HG03159 (cell line): ENCODE measurements around the gene B4GALNT1.
"Not testable (repeated sequence)": the region's sequence is repeated elsewhere in the genome, so short reads cannot be mapped to it uniquely, and the experiment has no call there.

Experiments used
- ATAC-seq: cut with Tn5 transposase; IDR thresholded peaks from one replicate; pipeline ENCODE4 v1.9.1; 2021; ENCODE audit warnings: mild to moderate bottlenecking, moderate library complexity; ENCODE audit not compliant: unreplicated experiment

The B4GALNT1 gene

GRCh38 chr12:57621497-57622292, 11.3 kb downstream of the B4GALNT1 start:
- peak; percentile 55 for ATAC-seq

- no peak for ATAC-seq
Measured at GRCh38 chr12:57620936-57621496, 12.0 kb downstream of the B4GALNT1 start.

- no peak for ATAC-seq
Measured at GRCh38 chr12:57620245-57620935, 12.6 kb downstream of the B4GALNT1 start.

DNA sequence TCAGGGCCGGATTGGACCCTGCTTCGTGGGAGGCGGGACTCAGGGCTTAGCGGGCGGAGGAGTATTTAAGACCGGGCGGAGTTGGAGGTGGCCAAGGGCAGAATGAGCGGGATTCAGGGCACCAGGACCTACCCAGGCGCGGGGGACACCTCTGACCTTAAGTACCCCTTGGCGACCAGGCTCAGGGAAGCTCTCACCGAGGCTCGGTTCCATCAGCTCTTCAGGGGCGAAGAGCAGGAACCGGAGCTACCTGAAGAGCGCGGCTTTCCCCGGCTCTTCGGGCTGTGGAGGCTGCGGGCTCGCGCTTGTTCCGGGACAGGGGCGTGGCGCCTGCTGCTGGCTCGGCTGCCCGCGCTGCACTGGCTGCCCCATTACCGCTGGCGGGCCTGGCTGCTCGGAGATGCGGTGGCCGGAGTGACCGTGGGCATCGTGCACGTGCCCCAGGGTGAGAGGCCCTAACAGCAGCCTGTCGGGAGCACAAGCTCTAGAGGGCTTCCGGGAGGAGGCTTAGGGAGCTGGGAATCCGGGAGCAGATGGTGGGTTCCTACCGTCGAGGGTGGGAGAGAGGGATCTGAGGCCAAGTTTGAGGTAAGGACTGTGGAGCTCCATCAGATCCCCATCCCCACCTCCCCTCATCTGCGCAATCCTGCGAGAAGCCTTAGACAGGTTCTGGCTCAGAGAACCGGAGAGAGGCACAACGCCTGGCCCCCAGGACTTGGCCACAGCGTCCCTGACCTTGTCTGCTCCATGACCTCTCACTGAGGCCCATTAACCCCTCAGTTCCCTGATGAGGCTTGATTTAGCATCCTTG, 13.4 kb downstream of the B4GALNT1 start:
- ATAC-seq: no peak

DNA sequence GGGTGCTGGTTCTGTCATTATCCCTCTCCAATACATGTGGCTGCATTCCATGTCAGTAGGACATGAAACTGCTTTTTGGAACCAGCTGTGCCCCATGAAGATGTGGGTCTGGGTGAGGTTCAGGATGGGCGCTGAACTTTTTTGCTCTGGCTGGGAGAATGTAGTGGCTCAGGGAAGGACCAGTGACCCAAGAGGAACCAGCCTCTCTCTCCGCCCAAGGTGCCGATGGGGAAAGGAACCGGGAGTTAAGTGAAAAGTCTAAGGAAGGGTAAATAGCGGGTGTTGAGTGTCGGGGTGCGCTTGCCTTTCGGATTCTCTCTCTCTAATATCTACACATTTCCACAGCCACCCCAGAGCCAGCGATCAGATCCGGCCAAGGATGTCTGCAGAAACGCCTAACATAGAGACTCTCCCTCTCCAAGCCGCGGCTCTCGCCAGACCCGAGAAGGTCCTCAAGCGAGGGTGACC, 14.0 kb downstream of the B4GALNT1 start:
- no peak for ATAC-seq

DNA sequence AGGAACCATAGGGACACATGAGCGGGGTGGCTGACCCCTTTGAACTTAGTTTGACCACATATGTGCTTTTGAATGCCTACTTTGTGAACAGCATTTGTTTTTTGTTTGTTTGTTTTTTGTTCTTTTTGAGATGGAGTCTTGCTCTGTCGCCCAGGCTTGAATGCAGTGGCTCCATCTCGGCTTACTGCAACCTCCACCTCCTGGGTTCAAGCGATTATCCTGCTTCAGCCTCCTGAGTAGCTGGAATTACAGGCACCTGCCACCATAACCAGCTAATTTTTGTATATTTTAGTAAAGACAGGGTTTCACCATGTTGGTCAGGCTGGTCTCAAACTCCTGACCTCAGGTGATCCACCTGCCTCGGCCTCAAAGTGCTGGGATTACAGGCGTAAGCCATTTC, 14.6 kb downstream of the B4GALNT1 start:
- ATAC-seq: not testable (repeated sequence)

- ATAC-seq: no peak
Measured at GRCh38 chr12:57617942-57618341, 15.1 kb downstream of the B4GALNT1 start.

DNA sequence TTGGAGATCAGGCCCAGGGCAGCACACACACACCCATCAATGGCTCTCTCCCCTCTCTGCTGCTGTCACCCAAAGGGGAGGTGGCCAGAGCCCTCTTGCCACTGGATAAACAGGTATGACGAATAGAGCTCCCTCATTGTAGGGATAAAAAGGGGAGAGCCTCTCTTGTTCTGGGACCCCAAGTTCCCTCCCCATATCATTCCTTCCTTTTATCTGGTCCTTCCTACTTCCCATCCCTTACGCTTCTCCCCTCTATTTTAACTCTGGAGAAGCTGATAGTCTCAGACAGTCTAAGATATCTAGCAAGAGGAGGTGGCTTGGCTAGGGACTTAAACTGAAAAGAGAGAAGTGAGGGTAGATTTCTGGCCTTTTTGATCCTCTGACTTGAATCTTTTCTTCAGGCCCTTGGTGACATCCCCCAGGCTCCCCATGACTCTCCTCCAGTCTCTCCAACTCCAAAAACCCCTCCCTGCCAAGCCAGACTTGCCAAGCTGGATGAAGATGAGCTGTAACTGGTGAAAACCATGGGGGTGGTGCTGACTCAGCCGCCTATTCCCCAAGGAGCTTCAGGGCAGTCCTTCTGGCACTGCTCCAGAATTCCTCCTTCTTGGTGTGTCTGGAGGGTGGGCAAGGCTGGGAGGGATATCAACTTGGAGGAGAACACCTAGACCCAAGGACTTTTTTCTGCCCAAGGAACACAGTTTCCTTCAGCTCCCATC, 16.5 kb downstream of the B4GALNT1 start:
- ATAC-seq: no peak

GRCh38 chr12:57615637-57616036, 17.4 kb downstream of the B4GALNT1 start:
- ATAC-seq: no peak

DNA sequence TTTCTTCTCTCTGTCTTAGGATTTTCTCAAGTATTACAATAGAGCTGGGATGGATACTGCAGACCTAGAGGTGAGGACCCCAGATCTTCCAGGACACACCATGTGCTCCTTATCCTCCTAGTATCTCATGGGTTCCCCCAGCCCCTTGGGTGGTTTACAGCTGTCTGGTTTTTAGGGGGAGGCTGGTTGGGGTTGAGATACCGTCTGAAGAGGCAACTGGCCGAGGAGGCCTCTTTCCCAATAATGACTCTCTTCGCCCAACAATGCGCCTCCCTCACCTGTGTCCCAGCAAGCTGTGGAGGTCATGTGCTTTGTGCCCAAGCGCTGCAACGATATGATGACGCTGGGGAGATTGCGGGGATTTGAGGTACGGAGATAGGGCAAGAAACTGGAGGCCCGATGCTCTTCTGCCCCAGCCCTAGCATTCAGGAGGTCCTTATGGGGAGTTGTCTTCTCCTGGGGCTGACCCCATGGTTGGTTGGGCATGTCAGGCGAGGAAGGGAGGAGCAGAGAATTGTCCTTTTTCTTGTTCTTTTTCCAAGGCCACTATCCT, 18.0 kb downstream of the B4GALNT1 start:
- ATAC-seq: no peak

DNA sequence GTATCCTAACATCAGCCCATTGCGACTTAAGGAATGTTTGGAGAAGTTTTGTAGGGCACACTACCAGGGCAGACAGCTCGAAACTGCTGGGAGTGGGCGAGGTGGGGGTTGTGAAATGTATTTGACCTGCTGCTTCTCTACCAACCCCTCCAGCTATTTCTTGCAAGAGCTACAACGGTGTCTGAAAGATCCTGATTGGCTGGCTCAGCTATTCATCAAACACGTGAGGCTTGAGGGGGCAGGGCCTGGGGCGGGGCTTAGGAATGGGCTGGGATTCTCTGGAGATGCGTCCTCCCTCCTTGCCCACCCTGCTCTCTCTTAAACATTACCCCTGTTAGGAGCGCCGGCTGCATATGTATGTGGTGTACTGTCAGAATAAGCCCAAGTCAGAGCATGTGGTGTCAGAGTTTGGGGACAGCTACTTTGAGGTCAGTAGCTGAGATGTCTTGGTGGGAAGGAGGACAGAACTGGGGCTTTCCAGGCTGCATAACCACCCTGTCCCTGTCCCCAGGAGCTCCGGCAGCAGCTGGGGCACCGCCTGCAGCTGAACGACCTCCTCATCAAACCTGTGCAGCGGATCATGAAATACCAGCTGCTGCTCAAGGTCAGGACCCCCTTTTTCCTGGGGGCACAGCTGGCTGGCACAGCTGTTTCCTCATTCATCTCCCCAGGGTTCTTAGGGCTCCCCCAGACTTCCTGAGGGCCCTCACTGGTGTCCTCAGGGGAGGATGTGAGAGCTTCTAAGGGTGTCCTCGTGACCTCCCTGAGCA, 18.6 kb downstream of the B4GALNT1 start:
- peak; percentile 61 for ATAC-seq

DNA sequence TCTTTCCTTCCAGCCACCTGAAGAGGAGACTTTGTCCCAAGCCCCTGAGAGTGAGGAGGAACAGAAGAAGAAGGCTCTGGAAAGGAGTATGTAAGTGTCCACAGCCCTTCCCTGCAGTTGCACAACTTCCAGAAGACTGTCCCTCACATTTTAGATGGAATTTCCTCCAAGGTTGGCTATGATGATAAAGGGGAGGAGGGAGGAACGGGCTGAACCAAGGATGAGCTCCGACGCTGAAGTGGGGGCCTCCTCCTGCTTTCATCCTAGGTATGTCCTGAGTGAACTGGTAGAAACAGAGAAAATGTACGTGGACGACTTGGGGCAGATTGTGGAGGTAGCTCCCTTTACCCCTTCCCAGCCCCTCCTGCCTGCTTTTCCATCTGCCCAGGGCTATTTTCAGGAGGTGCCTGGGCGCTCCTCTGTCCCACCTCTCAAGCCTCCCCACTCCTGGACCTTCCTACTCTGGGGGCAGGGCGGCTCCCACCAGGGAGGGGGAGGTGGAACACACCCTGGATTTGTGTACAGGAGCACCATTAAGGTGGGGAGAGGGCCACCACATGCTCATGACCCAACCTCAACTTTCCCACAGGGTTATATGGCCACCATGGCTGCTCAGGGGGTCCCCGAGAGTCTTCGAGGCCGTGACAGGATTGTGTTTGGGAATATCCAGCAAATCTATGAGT, 19.4 kb downstream of the B4GALNT1 start:
- ATAC-seq: no peak

- ATAC-seq: no peak
Measured at GRCh38 chr12:57612711-57613426, 20.1 kb downstream of the B4GALNT1 start.

DNA sequence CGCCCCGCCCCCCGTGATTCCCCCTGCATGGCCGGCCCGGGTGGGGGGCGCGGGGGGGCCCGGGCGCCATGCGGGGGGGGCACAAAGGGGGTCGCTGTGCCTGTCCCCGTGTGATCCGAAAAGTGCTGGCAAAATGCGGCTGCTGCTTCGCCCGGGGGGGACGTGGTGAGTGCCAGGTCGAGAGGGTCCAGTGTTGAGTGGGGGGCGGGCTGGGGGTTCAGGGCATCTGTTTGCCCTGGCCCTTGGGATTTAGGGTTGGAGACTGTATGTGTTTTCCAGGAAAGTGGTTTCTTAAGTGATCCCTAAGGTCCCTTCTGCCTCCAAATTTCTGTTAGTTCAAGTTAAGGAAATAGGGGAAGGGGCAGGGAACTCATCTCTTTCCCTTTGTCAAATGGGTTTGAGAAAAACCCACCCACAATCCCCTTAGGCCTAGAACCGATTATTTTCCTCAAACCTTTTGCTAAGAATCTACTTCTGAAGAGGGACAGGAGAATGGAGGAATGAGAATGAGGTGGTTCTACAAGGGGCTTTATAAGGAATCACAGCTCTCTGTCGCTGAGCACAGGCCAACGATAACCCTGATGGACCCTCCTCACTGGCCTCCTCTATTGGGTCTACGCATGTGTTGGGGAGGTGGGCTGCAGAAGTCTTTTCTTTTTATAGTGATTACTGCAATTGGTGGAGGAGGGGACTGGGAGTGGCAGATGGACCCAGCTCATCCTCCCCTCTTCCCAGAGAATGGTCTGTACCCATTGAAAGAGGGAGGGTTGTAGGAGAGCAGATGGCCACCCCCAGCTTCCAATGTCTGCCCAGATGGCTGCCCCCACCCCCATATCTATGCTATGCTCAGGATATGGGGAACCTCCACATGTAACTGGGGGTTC, 20.9 kb downstream of the B4GALNT1 start:
- no peak for ATAC-seq

DNA sequence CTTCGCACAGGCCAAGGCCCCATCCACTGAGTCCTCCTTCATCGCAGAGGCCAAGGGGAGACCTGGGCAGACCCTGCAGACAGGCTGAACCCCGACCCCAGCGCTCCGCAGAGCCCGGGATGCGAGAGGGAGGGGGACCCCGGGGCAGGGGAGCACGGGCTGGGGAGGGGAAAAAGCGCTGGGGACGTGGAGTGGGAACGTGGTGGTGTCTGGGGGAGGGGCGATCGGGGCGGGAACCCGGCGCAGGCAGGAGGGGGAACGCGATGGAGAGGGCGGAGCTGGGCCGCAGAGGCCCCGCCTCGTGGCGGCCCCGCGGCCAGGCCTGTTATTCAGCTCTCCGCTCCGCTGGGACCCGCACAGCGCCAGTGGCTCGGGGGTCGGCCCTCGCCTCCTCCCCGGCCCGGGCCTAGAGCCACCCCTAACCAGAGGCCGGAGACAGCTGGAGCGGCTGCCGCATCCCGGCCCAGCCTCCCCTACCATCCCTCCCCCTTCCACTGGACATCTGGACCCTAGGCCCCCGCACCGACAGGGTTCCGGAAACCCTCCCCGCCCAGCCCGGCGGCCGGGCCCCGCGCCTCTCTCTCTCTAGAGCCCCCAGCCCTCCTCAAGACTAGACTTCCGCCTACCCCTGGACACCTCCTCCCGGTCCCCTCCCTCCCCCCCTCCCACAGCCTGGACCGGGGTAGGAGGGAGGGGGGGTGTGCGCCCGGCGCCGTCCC, 21.7 kb downstream of the B4GALNT1 start, which contains the start of gene ARHGEF25:
ARHGEF25 (plus strand) TSS at position 328 of the 719 bp plus-strand sequence. CDS start 460 bp downstream, outside the sequence.
- ATAC-seq: no peak

DNA sequence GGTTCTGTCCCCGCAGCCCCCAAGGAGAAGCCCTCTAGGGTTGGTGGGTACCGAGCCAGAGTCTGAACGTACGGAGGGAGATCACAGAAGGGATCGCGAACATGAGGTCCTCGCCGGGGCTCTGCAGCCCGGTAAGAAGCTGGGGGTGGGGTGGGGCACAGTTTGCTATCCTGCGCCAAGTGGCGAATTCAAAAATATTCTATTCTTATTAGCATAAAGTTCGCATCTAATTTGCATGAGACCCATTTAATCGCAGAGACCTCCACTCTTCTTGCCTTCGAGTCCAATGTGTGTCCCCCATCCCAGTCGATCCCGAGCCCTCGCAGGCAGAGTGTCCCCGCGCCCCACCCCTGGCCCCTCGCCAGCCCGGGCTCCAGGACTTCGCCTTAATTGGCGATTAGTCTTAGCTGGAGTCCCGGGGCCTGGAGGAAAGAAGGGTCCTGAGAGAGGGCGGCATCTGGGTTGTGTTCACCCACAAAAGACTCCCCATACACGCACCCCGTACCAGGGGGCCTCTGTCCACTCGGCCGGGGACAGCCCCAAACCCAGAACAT, 22.4 kb downstream of the B4GALNT1 start:
- no peak for ATAC-seq
